Activated naive CD8-positive, alpha-beta T cell (primary cell): ENCODE results near the gene PCDHGA11.
A peak's percentile ranks its signal among the peaks of the same experiment; 100 is the strongest.
"Not testable (repeated sequence)": the region's sequence is repeated elsewhere in the genome, so short reads cannot be mapped to it uniquely, and the experiment has no call there.

Experiments
- H3K27ac Mint-ChIP-seq: one replicate; pipeline ENCODE4 v1.8.0; 2021; ENCODE audit warnings: mixed read lengths
- H3K27me3 Mint-ChIP-seq: one replicate; pipeline ENCODE4 v1.8.0; 2021; ENCODE audit warnings: mixed read lengths
- H3K36me3 Mint-ChIP-seq: one replicate; pipeline ENCODE4 v1.8.0; 2021; ENCODE audit warnings: mixed read lengths
- H3K4me1 Mint-ChIP-seq: one replicate; pipeline ENCODE4 v1.8.0; 2021; ENCODE audit warnings: low read depth, mixed read lengths
- H3K4me3 Mint-ChIP-seq: one replicate; pipeline ENCODE4 v1.8.0; 2021; ENCODE audit warnings: mild to moderate bottlenecking, mixed read lengths
- H3K9me3 Mint-ChIP-seq: one replicate; pipeline ENCODE4 v1.8.0; 2021; ENCODE audit warnings: low read depth, mixed read lengths

The PCDHGA11 gene

GRCh38 chr5:141392429-141393198 is 28.2 kb upstream of the PCDHGA11 start, which contains the start of gene PCDHGA8:
Gene PCDHGA8 (plus strand): TSS chr5:141392633. CDS start chr5:141392814, 181 bp downstream.
- H3K4me3 Mint-ChIP-seq, result no peak within 1 kb of the TSS
- no peaks in the 10 kb centered on the region for H3K4me1 Mint-ChIP-seq
- H3K27ac Mint-ChIP-seq, result no peak within 1 kb of the TSS
- H3K9me3 Mint-ChIP-seq, result peaks cover 11% of the 10 kb centered on the region
- H3K27me3 Mint-ChIP-seq, result peaks cover 53% of the 10 kb centered on the region
- peaks cover 20% of the 10 kb centered on the region for H3K36me3 Mint-ChIP-seq

GRCh38 chr5:141393267-141393666 is 27.6 kb upstream of the PCDHGA11 start:
- Mint-ChIP-seq H3K4me3 (no peak overlapping the region), H3K9me3 (peaks cover 11% of the 10 kb centered on the region), H3K4me1 (no peaks in the 10 kb centered on the region), H3K27ac (no peak overlapping the region), H3K36me3 (peaks cover 18% of the 10 kb centered on the region), H3K27me3 (peaks cover 51% of the 10 kb centered on the region)

- H3K27ac Mint-ChIP-seq, H3K4me1 Mint-ChIP-seq, H3K4me3 Mint-ChIP-seq: not testable (repeated sequence)
- H3K27me3 Mint-ChIP-seq, result peaks cover 50% of the 10 kb centered on the region
- H3K9me3 Mint-ChIP-seq, result peaks cover 14% of the 10 kb centered on the region
- H3K36me3 Mint-ChIP-seq, result peaks cover 21% of the 10 kb centered on the region
Measured at GRCh38 chr5:141394401-141395187, 26.3 kb upstream of the PCDHGA11 start.

- not testable (repeated sequence) for H3K27ac Mint-ChIP-seq, H3K4me1 Mint-ChIP-seq
- Mint-ChIP-seq H3K9me3 (peaks cover 15% of the 10 kb centered on the region), H3K4me3 (peak within 1 kb of the TSS; percentile 61), H3K36me3 (peaks cover 24% of the 10 kb centered on the region), H3K27me3 (peaks cover 46% of the 10 kb centered on the region)
Measured at GRCh38 chr5:141397756-141398551, 22.9 kb upstream of the PCDHGA11 start, which contains the start of gene PCDHGB5. Gene PCDHGB5 (plus strand): TSS chr5:141397947. CDS start chr5:141398128, 181 bp downstream.

- H3K27ac Mint-ChIP-seq, result no peak overlapping the region
- H3K9me3 Mint-ChIP-seq, result peaks cover 16% of the 10 kb centered on the region
- H3K36me3 Mint-ChIP-seq, result peaks cover 22% of the 10 kb centered on the region
- peaks cover 4% of the 10 kb centered on the region for H3K4me1 Mint-ChIP-seq
- H3K4me3 Mint-ChIP-seq, result peak overlapping the region; percentile 30
- H3K27me3 Mint-ChIP-seq, result peaks cover 47% of the 10 kb centered on the region
Measured at GRCh38 chr5:141398608-141399007, 22.2 kb upstream of the PCDHGA11 start.

- H3K9me3 Mint-ChIP-seq, result peaks cover 19% of the 10 kb centered on the region
- no peak overlapping the region for H3K4me3 Mint-ChIP-seq
- no peak overlapping the region for H3K27ac Mint-ChIP-seq
- peaks cover 18% of the 10 kb centered on the region for H3K36me3 Mint-ChIP-seq
- peaks cover 4% of the 10 kb centered on the region for H3K4me1 Mint-ChIP-seq
- H3K27me3 Mint-ChIP-seq, result peaks cover 48% of the 10 kb centered on the region
Measured at GRCh38 chr5:141399555-141400258, 21.1 kb upstream of the PCDHGA11 start.

- peaks cover 4% of the 10 kb centered on the region for H3K4me1 Mint-ChIP-seq
- H3K27me3 Mint-ChIP-seq, result peaks cover 50% of the 10 kb centered on the region
- H3K36me3 Mint-ChIP-seq, result peaks cover 19% of the 10 kb centered on the region
- H3K9me3 Mint-ChIP-seq, result peaks cover 19% of the 10 kb centered on the region
- H3K4me3 Mint-ChIP-seq, result peak within 1 kb of the TSS; percentile 75
- no peak within 1 kb of the TSS for H3K27ac Mint-ChIP-seq
Measured at GRCh38 chr5:141402553-141403243, 18.2 kb upstream of the PCDHGA11 start, which contains the start of gene PCDHGA9. Gene PCDHGA9 (plus strand): TSS chr5:141402778. CDS start chr5:141402953, 175 bp downstream.

GRCh38 chr5:141403387-141403786 is 17.5 kb upstream of the PCDHGA11 start:
- peaks cover 53% of the 10 kb centered on the region for H3K27me3 Mint-ChIP-seq
- no peak overlapping the region for H3K27ac Mint-ChIP-seq
- H3K9me3 Mint-ChIP-seq, result peaks cover 19% of the 10 kb centered on the region

GRCh38 chr5:141407790-141408505 is 12.9 kb upstream of the PCDHGA11 start, which contains the start of gene PCDHGB6:
Gene PCDHGB6 (plus strand): TSS chr5:141408021. CDS start chr5:141408203, 182 bp downstream.
- H3K27ac Mint-ChIP-seq, H3K4me1 Mint-ChIP-seq: not testable (repeated sequence)
- Mint-ChIP-seq H3K9me3 (peaks cover 16% of the 10 kb centered on the region), H3K27me3 (peaks cover 55% of the 10 kb centered on the region), H3K36me3 (peaks cover 15% of the 10 kb centered on the region), H3K4me3 (peak within 1 kb of the TSS; percentile 75)

More at GRCh38 chr5:141403387-141403786, 17.5 kb upstream of the PCDHGA11 start:
- Mint-ChIP-seq H3K4me3 (no peak overlapping the region), H3K36me3 (peaks cover 21% of the 10 kb centered on the region), H3K4me1 (peaks cover 4% of the 10 kb centered on the region)

- peaks cover 12% of the 10 kb centered on the region for H3K4me1 Mint-ChIP-seq
- no peak overlapping the region for H3K4me3 Mint-ChIP-seq
- H3K36me3 Mint-ChIP-seq, result peaks cover 20% of the 10 kb centered on the region
- peaks cover 13% of the 10 kb centered on the region for H3K9me3 Mint-ChIP-seq
- no peak overlapping the region for H3K27ac Mint-ChIP-seq
- H3K27me3 Mint-ChIP-seq, result peaks cover 55% of the 10 kb centered on the region
Measured at GRCh38 chr5:141409598-141410306, 11.1 kb upstream of the PCDHGA11 start.

- Mint-ChIP-seq H3K9me3 (peaks cover 13% of the 10 kb centered on the region), H3K4me1 (peaks cover 15% of the 10 kb centered on the region), H3K36me3 (peaks cover 23% of the 10 kb centered on the region), H3K4me3 (no peak overlapping the region), H3K27me3 (peaks cover 51% of the 10 kb centered on the region), H3K27ac (no peak overlapping the region)
Measured at GRCh38 chr5:141411575-141411974, 9.3 kb upstream of the PCDHGA11 start.

GRCh38 chr5:141412854-141413539 is 7.9 kb upstream of the PCDHGA11 start, which contains the start of gene PCDHGA10:
Gene PCDHGA10 (plus strand): TSS chr5:141412987. CDS start chr5:141413176, 189 bp downstream.
- Mint-ChIP-seq H3K27me3 (peaks cover 50% of the 10 kb centered on the region), H3K4me1 (peaks cover 17% of the 10 kb centered on the region), H3K36me3 (peaks cover 22% of the 10 kb centered on the region), H3K27ac (no peak within 1 kb of the TSS), H3K9me3 (peaks cover 13% of the 10 kb centered on the region), H3K4me3 (peak within 1 kb of the TSS; percentile 89)
